NB4 (cell line): ENCODE data around the gene PAPSS2.

Experiments
- MYC ChIP-seq: IDR thresholded peaks from 2 replicates; pipeline ENCODE4 v1.6.1; 2011; ENCODE audit warnings: low read depth, low read length
- POLR2A ChIP-seq: IDR thresholded peaks from 2 replicates; pipeline ENCODE4 v1.6.1; 2011; ENCODE audit warnings: mild to moderate bottlenecking; ENCODE audit not compliant: insufficient read length; ENCODE audit errors: extremely low read depth
- TF ChIP-seq, protein P1 (sequence below): IDR thresholded peaks from one replicate; pipeline ENCODE4 v1.5.1; 2012; ENCODE audit warnings: low read depth, low read length
- TF ChIP-seq, protein P2 (sequence below): IDR thresholded peaks from 2 replicates; pipeline ENCODE4 v1.6.1; 2011; ENCODE audit warnings: low read depth, low read length

- TF ChIP-seq POLR2A = no peak
- TF ChIP-seq, protein P1, sequence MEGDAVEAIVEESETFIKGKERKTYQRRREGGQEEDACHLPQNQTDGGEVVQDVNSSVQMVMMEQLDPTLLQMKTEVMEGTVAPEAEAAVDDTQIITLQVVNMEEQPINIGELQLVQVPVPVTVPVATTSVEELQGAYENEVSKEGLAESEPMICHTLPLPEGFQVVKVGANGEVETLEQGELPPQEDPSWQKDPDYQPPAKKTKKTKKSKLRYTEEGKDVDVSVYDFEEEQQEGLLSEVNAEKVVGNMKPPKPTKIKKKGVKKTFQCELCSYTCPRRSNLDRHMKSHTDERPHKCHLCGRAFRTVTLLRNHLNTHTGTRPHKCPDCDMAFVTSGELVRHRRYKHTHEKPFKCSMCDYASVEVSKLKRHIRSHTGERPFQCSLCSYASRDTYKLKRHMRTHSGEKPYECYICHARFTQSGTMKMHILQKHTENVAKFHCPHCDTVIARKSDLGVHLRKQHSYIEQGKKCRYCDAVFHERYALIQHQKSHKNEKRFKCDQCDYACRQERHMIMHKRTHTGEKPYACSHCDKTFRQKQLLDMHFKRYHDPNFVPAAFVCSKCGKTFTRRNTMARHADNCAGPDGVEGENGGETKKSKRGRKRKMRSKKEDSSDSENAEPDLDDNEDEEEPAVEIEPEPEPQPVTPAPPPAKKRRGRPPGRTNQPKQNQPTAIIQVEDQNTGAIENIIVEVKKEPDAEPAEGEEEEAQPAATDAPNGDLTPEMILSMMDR = no peak
- TF ChIP-seq MYC = no peak
- TF ChIP-seq, protein P2, sequence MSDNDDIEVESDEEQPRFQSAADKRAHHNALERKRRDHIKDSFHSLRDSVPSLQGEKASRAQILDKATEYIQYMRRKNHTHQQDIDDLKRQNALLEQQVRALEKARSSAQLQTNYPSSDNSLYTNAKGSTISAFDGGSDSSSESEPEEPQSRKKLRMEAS = no peak
Observed at GRCh38 chr10:87695074-87695473, 35.4 kb downstream of the PAPSS2 start.
